Measurements from ENCODE around the gene MFSD6. TPM values are rescaled to one million over a fixed set of nuclear protein-coding genes. Genes with fewer than 3 reads are reported as not detected.

The MFSD6 gene
- total and polyA plus RNA-seq, 2 of the 8 experiments (the other 6 are each of a cell fraction or from before 2014, with no cell fraction given), result 1.8 to 5.1 TPM

- H3K79me2 ChIP-seq (ENCODE audit: control insufficient read depth in 1 of 2, insufficient read depth in 2 of 2, low read length in 2 of 2), result no peaks in the 10 kb centered on the region
- H4K8ac ChIP-seq (ENCODE audit: extremely low read depth, insufficient read depth, low read length), result no peak overlapping the region
- no peak overlapping the region for H2AFZ ChIP-seq (ENCODE audit: low read length)
- H3K9ac ChIP-seq (replicated peaks in 1 of 4; ENCODE audit: extremely low read depth in 1 of 4, low read depth in 3 of 4, low read length in 3 of 4), result no peak overlapping the region
- no peaks in the 10 kb centered on the region for H3K9me3 ChIP-seq (ENCODE audit: insufficient read depth in 2 of 2, low read depth in 1 of 2, low read length in 1 of 2)
- H3K4me2 ChIP-seq (ENCODE audit: insufficient read depth in 1 of 2, low read depth in 2 of 2, low read length in 2 of 2), result no peak overlapping the region
- H2AK5ac ChIP-seq (ENCODE audit: low read depth, low read length), result no peak overlapping the region
- CTCF ChIA-PET (ENCODE audit: partially characterized antibody), result interaction anchor here (1.0 to 1.9 kb wide), 2 partner anchors 12 to 21 kb away, joined by 4 to 5 read pairs; no protein-coding TSS in a partner anchor
- no peak overlapping the region for H2BK5ac ChIP-seq (ENCODE audit: low read depth, low read length)
- H3K23me2 ChIP-seq (ENCODE audit: low read depth, low read length), result no peaks in the 10 kb centered on the region
- H3K79me1 ChIP-seq (ENCODE audit: low read depth, low read length), result no peaks in the 10 kb centered on the region
- H2BK15ac ChIP-seq (ENCODE audit: low read length), result no peak overlapping the region
- no peak overlapping the region for H3K14ac ChIP-seq (ENCODE audit: insufficient read length)
- H4K5ac ChIP-seq (ENCODE audit: insufficient read length, low read depth, low read length), result no peak overlapping the region
- WGBS, 2 experiments (ENCODE audit: extremely low coverage in 1 of 2, insufficient coverage in 1 of 2, insufficient read length in 1 of 2, insufficient replicate concordance in 2 of 2, low coverage in 1 of 2, low lambda C conversion rate in 2 of 2, missing lambda C conversion rate in 1 of 2), result 82% methylated on average over 5 of the region's 5 CpGs; no CpG with 5 or more reads in 1 of the 2 experiments
- no peak overlapping the region for H2BK120ac ChIP-seq (replicated peaks; ENCODE audit: low read depth, low read length)
- H2BK20ac ChIP-seq (ENCODE audit: low read length), result no peak overlapping the region
- no peaks in the 10 kb centered on the region for H3K4me1 ChIP-seq (replicated peaks in 1 of 4; ENCODE audit: control insufficient read depth in 3 of 4, insufficient read depth in 4 of 4, low read length in 3 of 4)
- no peak overlapping the region for H4K91ac ChIP-seq (replicated peaks; ENCODE audit: insufficient read length, low read length)
- no peak overlapping the region for H3K23ac ChIP-seq (ENCODE audit: insufficient read length)
- no peaks in the 10 kb centered on the region for H3K36me3 ChIP-seq (ENCODE audit: control insufficient read depth in 2 of 4, insufficient read depth in 4 of 4, low read length in 3 of 4)
- POLR2A ChIA-PET (ENCODE audit: partially characterized antibody), result interaction anchor here (1.7 kb wide), 1 partner anchor 11 kb away, joined by 5 read pairs; the partner anchor contains the start of gene NEMP2
- no peak for FAIRE-seq
- DNase-seq (ENCODE audit: low read depth in 1 of 2, low spot score in 2 of 2), result no peak
- H2BK12ac ChIP-seq (ENCODE audit: low read depth, low read length), result no peak overlapping the region
- no peak overlapping the region for H3K18ac ChIP-seq (ENCODE audit: extremely low read depth, low read length)
- no peak overlapping the region for H3K56ac ChIP-seq (replicated peaks; ENCODE audit: insufficient read length, low read depth, low read length)
- H3K4me3 ChIP-seq (ENCODE audit: extremely low read depth in 1 of 4, insufficient read depth in 2 of 4, low read depth in 3 of 4, low read length in 4 of 4), result no peak overlapping the region
- H3K4ac ChIP-seq (replicated peaks; ENCODE audit: insufficient read length, low read depth, low read length), result no peak overlapping the region
- H4K20me1 ChIP-seq (replicated peaks in 1 of 2; ENCODE audit: control insufficient read depth in 1 of 2, insufficient read depth in 2 of 2, low read length in 2 of 2), result no peaks in the 10 kb centered on the region
- no peak overlapping the region for H3K27ac ChIP-seq (ENCODE audit: low read depth, low read length)
- H3K27me3 ChIP-seq (replicated peaks in 1 of 4; ENCODE audit: control insufficient read depth in 3 of 4, extremely low read depth in 1 of 4, insufficient read depth in 3 of 4, low read length in 3 of 4), result no peaks in the 10 kb centered on the region
- TF ChIP-seq SP1 (IDR thresholded peaks at IDR 0.05; ENCODE audit: low read depth, low read length) (no peak), CHD2 (IDR thresholded peaks at IDR 0.05; ENCODE audit: low read length) (no peak), SUZ12 (IDR thresholded peaks at IDR 0.05; ENCODE audit: low read length) (no peak)
Measured at GRCh38 chr2:190545555-190546385, 137.6 kb downstream of the MFSD6 start.
